A549 treated with AZD9567 at 1 μM for 4 hours (cell line): Measurements from ENCODE around the gene HMCN2. TPM values are rescaled to one million over a fixed set of nuclear protein-coding genes. Genes with fewer than 3 reads are reported as not detected.

ENCODE experiments used
- total RNA-seq: library from RNA; stranded (reverse); fragments of 200-300 nt; extraction: Qiagen RNA extraction; gene quantifications from 5 replicates; pipeline ENCODE4 v1.2.3, GENCODE V29; 2022; ENCODE audit not compliant: insufficient read depth

The HMCN2 gene, protein sequence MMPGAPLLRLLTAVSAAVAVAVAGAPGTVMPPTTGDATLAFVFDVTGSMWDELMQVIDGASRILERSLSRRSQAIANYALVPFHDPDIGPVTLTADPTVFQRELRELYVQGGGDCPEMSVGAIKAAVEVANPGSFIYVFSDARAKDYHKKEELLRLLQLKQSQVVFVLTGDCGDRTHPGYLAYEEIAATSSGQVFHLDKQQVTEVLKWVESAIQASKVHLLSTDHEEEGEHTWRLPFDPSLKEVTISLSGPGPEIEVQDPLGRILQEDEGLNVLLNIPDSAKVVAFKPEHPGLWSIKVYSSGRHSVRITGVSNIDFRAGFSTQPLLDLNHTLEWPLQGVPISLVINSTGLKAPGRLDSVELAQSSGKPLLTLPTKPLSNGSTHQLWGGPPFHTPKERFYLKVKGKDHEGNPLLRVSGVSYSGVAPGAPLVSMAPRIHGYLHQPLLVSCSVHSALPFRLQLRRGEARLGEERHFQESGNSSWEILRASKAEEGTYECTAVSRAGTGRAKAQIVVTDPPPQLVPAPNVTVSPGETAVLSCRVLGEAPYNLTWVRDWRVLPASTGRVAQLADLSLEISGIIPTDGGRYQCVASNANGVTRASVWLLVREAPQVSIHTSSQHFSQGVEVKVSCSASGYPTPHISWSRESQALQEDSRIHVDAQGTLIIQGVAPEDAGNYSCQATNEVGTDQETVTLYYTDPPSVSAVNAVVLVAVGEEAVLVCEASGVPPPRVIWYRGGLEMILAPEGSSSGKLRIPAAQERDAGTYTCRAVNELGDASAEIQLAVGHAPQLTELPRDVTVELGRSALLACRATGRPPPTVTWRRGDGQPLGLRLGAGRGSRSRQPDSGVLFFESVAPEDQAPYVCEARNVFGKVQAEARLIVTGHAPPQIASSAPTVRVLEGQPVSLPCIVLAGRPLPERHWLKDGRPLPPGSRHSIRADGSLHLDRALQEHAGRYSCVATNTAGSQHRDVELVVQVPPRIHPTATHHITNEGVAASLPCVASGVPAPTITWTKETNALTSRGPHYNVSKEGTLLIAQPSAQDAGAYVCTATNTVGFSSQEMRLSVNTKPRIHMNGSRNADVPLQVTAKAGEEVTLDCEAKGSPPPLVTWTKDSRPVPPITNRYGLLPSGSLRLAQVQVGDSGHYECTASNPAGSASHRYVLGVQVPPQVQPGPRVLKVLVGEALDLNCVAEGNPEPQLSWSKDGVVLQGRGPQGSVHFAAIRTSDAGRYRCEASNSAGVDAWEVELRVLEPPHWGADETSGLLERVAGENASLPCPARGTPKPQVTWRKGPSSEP (N-terminal part only)
- total RNA-seq, result 0.01 to 2.5 TPM (median 0.06 TPM) in 5 replicates

DNA sequence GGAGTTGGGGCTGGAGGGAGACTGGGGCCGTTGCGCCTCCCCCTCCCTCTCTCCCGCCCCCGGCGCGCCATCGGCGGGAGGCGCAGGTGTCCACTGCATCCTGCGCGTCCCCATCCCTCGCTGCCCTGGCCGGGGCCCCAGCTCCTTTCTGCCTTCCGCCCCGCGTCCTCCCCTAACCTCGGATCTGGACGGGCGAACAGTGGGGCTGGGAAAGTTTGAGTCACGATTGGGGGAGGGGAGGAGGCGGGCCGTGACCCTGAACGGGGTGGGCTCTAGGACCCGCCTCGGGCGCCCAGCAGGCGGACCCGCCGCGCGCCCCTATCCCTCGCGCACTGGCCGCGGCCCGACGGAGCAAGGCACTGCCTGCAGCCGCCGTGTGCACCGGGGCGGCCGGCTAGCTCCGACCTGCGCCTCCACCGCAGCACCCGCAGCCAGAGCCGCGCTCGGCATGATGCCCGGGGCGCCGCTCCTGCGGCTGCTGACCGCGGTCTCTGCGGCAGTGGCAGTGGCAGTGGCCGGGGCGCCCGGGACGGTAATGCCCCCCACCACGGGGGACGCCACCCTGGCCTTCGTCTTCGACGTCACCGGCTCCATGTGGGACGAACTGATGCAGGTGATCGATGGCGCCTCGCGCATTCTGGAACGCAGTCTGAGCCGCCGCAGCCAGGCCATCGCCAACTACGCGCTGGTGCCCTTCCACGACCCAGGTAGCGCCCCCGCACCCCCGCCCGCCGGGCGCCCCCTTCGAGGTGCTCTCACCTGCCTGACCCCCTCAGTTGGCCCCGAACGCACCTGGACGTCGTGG is at the start of gene HMCN2:
Gene HMCN2, plus strand, starts transcription at position 330 of the 805 bp plus-strand sequence. Its CDS starts 119 bp downstream, at position 449.

DNA sequence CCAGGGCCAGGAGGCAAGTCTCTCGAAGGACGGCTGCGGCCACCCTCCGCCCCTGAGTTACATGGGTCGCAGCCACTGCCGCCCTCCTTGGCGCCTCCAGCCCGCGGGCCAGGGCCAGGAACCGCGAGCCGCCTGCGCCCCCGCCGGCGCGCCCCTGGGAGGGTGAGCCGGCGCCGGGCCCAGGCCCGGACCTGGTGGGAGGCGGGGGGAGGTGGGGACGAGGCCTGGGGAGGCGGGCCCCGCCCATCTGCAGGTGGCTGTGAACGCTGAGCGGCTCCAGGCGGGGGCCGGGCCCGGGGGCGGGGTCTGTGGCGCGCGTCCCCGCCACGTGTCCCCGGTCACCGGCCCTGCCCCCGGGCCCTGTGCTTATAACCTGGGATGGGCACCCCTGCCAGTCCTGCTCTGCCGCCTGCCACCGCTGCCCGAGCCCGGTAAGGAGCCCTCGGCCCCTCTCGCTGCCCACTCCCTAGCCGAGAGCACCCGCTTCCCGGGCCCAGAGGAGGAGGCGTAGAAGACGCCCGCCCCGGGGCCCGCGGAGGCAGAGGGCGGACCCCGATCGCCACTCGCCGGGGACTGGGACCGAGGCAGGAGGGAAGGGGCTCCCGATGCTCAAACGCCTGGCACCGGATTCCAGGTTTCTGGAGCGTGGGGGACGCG is 179.1 kb downstream of the HMCN2 start, which contains the start of gene ASS1:
Gene ASS1, plus strand, starts transcription at position 397 of the 657 bp plus-strand sequence. CDS start 7,268 bp downstream, outside the sequence.

Other genes starting within 250 kb of the HMCN2 start
- gene FNBP1, start 222.6 kb upstream of the HMCN2 start, total RNA-seq, result 12.9 to 15.5 TPM (median 14.2 TPM) in 5 replicates
- 24.6 to 27.8 TPM (median 27.5 TPM) in 5 replicates for gene GPR107, start 211.9 kb upstream of the HMCN2 start, total RNA-seq
- 46.9 to 49.8 TPM (median 49.5 TPM) in 5 replicates for gene NCS1, start 93.4 kb upstream of the HMCN2 start, total RNA-seq
- 17.3 to 22.3 TPM (median 18.6 TPM) in 5 replicates for gene ASS1, start 179.2 kb downstream of the HMCN2 start, total RNA-seq